KG1 (cell line): Measurements from ENCODE around the gene BMPER.

Experiments
- DNase-seq: peaks from one replicate; lab custom pipeline; 2025; lab: John Stamatoyannopoulos, UW

BMPER gene

DNA sequence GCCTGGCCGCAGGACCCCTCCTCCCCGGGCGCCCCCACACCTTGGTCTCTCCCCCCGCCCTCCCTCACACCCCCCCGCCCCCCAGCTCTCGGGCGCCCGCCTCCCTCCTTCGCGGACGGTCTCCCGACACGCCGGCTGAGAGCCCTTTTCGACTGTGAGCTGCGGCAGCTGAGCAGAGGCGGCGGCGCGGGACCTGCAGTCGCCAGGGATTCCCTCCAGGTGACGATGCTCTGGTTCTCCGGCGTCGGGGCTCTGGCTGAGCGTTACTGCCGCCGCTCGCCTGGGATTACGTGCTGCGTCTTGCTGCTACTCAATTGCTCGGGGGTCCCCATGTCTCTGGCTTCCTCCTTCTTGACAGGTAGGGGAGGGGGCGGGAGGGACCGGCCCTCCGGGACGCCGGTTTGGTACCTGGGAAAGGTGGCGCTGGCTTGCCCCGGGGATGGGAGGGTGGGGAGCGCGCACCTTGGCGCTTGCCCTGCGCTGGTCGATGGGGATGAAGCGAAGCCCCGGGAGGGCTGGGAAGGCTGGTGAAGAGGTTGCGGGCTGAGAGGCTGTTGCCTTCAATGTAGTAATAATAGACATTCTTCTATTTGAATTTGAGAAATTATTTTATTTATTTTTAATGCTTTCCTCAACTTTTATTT lies at the start of gene BMPER:
BMPER (plus strand) TSS at position 151 of the 644 bp plus-strand sequence; CDS start at position 226, 75 bp downstream.
- DNase-seq: no peak

DNA sequence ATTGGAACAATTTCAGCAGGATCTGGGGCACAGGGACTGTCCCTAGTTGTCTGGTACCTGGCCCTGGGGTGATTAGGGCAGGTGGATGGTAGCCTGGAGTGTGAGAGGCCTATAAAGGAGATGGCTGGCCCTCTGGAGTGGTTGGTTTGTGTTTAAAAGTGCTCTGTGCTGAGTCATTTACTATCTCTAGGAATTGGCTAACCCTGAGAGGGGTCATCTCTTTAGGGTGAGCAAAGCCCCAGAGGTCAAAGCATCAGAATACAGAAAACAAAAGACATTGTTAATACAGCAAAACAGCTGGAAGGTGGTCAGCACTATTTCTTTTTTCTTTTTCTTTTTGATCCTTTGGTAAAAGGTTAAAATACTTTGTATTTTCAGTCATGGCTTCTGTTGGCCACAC lies 43.4 kb upstream of the BMPER start:
- no peak for DNase-seq

DNA sequence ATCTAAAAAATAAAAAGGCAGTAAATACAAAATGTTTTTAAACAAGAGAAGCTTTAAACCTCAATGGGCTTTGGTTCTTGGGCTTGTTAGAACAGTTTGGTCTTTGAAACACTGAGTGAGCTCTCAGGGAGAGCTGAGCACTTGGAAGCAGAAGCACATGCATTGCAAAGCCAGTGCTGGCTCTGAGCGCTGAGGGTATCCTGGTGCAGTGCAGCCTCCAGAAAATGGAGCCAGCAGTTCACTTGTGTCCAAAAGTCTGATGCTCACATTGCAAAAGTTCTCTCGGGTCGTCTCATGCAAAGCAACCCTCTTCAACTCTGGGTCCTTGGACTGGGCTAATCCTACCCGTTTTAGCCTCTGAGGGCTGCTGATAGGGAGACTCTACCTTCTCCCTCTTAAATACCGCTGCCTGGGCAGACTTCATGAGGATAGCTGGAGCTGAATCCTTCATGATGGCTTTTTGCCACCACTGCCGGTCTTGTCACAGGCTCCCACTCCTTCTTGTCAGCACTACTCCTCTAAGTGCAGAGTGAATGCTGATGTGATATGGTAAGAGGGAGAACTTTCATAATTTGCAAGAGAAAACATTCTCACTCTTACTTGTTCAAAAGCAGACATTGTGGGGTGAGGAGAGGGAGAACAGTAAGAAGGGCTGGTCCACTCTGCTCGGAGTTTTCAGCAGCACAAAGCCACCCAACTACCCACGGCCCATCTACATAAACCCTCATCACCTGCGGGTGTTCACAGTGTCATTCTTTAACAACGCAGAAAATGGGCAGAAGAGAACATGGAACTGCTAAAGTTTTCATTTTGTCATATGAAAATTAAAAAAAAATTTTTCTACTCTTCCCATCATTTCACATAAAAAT lies 42.2 kb upstream of the BMPER start:
- no peak for DNase-seq

DNA sequence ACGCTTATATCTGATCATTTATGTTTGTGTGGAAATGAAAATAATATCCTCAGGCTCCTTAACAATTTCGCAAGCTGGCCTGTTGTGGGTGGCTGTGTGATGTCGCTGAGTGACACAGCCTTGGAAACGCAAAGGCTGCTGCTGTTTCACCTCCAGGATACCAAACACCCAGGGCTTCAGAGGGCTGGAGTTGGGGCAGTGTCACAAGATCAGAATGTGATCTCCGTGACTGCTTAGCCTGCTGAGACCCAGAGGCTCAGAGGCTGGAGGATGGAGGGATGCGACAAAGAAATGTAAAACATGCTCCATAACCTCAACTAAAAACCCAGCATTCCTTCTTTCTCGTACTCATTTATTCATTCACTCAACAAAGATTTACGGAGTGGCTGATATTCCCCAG lies 37.2 kb upstream of the BMPER start:
- DNase-seq: no peak

DNA sequence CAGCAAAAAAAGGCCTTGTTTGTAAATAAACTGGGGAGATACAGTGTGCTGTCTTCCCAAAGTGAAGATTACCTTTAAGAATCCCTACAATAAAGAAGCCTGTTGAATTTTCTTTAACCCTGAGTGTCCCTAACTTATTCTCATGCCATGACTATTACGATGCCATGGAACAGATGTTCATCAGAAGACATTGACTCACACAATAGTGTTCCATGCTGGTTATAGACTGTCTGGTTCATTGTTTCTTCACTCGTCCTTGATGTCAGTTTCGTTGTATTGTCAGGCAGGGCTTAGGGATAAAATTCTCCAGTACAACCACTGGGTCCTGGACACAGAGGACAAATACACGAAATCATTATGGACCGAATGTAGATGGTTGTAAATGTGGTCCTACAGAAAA lies 36.2 kb upstream of the BMPER start:
- no peak for DNase-seq

DNA sequence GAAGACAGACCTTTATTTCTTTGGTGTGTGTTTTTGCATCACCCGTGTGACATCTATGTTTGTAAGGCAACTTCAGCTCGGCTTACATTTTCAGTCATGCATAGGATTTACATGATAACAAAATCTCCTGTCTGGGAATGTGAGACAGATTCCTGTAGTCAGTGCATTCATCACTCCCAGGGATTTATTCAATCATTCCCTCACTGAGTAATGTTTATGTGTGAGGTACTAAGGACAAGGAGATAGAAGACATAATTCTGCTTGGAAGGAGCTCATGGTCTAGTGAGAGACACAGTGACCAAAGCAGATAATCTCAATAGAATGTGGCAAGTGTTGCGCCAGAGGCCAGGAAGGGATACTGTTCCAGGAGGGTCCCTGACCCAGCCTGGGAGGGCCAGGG lies 35.2 kb upstream of the BMPER start:
- DNase-seq: no peak

DNA sequence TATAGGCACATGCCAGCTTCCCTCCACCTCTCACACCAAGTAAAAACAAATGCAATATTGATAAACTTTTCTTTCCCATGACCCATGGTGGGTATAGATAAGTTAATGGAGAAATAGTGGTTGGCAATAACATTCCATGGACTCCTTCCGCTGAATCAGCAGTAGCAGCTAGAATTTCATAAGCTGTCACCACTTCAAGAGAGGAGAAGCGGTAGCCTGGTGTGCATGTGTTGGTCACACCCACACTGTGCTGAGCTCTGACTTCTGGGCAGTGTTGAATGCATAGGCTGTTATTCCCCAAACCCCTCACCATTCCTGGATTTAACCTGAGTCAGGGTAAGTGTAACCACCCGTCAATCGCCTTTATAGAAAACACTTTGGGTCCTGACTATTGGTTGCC lies 32.5 kb upstream of the BMPER start:
- DNase-seq: no peak

DNA sequence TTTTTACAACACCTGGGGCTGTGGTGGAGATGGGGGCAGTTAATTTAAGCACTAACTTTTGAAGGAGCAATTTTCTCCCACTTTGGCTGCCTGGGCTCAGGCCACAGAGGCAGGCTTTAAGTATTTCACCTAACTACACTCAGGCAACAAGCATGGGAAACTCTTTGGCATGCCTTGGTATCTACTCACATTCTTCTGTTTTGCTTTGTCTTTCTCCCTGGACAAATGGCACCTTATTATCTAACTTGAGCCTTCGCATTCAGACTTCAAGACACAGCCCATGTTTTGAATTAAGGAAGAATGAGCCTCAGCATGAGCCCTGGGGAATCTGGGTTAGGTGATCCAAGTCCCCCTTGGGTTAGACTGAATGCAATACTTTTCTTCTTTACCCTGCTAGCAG lies 31.8 kb upstream of the BMPER start:
- no peak for DNase-seq

DNA sequence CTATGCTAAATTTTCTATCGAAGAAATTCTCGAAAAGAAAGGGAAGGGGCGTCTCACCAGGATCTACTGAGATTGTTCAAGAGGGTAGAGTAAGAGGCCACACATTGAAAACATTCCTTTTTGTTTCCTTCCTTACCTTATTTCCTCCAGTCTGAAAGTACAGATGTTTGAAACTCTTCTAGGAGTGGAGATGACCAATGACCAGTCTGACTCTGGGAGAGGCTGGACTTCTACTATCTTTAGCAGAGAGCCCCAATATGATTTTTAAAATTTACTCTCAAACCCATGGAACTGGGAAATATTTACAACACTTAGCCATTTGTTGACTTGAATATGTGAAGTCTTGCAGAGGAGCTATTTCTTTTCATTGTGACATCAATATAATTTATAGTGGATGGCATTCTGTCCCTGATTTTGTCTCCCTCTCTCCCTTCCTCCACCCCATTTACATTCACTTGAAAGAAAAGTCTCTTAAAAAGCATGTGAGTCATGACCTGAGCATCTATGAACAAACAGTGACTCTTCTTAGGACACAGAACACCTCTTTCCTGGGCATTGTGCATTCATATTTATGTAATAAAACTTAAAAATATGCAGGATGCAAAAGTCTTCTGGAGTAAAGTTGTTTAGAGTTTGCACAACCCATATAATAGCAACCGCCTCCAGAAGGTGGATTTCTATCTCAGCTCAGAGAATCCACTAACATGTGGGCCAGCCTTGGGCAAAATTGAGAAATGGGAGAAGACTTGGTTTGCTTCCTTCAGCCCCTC lies 31.2 kb upstream of the BMPER start:
- no peak for DNase-seq

DNA sequence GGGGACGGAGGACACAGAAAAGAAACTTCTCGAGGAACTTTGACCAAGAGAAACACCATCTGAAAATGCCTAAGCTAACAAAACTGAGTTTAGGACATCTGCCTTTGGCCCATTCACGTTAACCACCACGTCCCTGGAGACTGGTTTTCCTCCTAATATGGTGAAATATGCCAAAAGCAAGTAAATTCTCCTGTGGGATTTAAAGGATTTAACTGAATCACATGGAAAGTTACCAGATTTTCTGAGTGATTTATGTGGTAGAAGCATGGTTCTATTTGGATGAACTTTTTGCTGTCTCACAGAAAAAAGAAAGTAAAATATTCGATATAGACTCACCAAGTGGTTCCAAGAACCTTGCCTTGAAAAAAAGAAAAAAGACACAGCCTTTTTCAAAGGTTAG lies 30.4 kb upstream of the BMPER start:
- no peak for DNase-seq

DNA sequence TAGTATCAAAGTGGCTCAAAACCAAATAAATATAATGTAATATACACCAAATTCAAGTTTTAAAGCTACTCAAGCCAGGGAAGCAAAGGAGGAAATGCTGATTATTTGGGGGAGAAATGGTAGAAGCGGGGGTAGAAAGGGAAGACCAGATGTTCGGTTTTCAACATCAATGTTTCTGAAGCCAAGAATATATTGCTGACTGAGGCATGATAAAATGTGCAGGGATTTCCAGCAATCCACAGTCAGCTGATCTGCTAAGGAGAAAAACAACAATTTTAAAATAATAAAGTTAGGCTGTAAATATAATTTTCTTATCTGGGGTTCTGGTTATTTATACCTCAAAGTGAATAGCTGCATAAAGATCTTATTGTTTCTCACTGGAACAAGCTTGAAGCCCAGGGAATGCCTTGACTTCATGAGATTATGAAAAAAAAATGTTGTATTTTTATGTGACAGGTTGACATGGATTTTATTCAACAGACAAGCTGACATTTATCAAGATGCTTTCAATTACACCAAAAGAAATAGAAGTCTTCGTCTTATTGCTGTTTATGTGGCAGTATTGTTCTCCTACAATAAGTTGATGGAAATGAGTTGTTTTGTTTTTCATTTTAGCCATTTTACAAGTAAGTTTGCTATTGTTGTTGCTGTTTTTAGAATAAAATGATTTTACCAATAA lies 28.6 kb upstream of the BMPER start:
- DNase-seq: no peak

DNA sequence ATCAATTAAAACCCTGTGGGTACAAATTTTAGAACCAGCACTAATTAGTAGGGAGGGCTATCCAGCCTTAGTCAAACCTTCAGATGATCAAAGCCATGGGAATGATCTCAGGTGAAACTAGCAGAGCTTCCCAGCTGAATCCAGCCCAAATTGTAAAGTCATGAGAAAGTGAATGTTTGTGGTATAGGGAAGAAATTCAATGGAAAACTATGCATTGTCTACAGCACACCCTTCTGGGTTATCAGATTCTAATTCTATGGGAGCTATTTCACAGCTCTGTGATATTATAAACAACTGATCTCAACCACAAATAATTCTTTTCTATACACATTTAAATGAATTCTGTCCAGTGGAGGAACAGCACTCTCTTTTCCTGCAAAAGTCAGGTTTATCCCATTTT lies 24.6 kb upstream of the BMPER start:
- DNase-seq: no peak

DNA sequence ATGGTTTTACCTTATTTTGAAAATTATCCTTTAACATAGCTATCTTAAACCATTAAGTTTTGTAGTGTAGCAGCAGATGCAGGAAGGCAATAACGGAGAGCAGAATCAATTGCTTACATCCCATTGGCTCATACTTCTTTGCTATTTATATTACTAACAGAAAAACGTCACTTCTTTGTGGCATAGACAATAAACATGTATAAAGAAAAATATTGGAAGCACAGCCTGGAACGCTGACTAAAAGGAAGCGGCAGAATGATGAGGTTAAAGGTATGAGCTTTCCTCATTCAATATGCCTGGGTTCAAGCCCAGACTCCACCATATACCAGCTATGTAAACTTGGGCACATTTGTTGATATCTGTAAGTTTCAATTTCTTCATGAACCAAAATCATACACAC lies 24.0 kb upstream of the BMPER start:
- no peak for DNase-seq

DNA sequence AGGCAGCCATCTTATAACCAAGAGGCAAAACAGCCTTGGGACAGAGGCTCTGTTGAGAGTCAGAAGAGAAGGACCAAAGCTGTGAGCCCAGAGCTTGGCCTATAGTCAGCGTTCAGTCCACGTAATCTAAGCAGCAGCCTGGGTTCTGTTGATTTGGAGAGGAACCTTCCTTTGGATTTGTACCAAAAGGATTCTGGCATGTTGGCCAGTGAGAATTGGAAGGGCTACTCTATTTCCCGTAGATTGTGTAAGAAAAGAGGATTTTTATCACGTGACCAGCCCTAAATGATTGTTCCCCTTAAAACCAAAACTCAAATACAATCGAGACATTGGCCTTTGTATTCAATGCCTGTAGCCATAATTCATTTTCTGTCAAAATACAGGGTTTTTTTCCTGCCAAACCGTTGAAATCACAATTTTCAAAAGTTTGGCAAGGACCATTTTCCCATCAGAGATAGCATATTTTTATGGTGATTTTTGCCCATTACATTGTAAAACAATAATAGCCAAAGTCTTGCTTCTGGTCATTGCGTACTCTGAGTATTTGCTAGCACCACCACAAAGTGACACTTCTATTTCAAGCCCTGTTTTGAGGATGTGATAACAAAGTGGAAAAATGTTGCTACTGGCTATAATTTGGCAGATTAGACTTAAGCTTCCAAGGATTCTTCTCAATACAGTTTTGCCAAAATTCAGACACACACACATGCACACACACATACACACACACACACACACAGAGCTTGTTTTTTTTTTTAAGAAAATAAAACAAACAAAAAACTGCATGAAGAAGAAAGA lies 23.1 kb upstream of the BMPER start:
- DNase-seq: no peak

DNA sequence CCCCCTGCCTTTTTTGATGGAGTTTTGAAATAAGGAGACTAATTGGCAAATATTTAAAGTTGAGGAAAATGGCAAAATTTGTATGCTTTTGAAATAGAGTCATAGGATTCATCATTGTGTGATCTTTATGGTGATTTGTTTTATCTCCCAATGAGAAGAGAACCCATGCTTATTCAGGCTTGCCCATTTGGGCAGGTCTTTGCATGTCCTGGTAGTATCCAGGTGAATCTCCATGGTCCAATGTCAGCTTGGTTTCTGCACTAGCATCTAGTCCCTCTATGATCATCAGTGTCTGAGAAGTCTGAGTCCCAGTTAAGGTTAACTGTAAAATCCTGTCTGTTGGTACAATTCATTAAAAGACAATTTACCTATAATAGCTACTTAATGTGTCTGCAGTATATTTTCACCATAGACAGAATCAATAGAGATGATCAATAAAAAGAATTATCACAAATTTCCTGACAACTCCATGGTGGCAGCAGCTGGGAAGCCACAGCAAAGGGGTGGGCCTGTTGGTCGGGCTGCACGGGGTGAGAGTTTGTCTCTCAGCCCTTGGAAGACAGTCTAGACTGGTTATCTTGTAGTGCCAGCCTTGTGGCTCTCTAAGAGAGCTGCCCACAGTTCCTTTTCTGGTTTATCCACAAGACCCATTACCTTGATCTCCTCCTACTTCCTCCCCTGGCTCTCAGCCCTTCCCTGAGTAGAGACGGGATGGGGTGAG lies 22.2 kb upstream of the BMPER start:
- no peak for DNase-seq

DNA sequence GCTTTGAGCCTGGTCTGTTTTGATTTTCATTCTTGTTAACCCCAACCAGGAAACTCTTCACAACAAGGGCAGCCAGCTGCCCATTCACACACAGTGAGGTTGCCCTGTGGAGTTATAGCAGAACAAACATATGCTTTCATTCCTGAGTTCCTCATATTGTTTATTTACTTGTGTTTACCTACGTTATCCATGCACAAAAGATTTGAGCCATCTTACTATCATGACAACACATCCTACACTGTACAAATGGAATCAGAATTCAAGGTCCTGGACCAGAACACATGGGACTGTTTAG lies 21.7 kb upstream of the BMPER start:
- no peak for DNase-seq

DNA sequence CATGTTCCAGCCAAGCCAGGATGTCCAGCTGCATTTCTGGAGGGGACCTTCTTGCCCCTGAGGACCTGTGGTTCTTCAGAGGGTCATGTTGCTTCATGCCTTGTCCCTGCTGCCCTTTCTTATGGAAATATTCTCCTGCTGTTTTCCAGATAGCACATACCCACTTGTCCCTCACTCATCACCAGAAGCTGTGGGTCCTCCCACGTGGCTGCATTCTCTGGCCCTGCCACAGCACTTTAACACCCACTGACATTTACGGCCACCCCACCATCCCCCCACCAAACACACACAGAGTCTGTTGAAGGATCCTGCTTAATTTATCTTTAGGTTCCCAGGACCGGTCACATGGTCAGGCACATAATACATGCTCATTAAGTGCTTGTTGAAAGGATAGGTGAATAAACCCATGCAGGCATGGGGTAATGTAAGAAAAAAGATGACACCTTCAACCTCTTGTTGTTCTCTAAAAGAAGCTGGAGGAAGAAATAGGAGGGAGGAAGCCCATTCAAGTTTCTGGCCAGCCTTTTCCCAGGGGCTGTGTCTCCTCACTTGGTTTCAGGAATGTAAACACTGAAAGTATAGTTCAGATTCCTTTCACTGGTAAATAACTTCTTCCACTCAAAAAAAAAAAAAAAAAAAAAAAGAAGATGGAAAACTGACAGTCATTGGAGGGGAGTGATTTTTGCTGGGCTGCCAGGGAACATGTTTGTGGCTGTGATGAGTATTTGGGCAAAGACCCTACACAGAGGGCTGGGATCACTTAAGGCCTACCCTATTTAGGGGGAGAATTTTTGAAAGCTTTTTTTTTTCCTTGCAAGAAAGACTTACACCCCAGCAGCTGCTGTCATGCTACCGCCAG lies 19.8 kb upstream of the BMPER start:
- no peak for DNase-seq

DNA sequence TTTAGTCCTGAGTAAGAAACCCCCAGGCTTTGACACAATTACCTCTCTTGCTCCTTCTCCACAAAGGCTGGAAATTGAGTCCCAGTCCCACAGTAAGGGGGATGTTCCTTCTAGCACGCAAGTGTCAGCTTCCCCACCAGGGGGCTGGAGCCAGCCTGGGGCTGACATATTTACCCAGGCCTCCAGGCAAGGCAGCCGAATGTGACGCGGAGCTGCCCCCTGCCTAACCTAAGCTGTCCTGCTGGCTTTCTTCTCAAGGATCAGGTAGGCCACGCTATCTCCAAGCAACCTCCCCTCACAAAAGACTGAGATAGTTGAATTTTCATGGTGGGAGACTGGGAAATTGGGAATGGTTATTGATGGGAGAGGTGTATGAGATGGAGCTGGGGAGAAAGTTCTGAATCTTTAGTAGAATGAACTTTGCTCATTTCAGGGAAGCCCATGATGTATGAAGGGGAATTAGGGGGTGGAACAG lies 19.2 kb upstream of the BMPER start:
- DNase-seq: no peak

DNA sequence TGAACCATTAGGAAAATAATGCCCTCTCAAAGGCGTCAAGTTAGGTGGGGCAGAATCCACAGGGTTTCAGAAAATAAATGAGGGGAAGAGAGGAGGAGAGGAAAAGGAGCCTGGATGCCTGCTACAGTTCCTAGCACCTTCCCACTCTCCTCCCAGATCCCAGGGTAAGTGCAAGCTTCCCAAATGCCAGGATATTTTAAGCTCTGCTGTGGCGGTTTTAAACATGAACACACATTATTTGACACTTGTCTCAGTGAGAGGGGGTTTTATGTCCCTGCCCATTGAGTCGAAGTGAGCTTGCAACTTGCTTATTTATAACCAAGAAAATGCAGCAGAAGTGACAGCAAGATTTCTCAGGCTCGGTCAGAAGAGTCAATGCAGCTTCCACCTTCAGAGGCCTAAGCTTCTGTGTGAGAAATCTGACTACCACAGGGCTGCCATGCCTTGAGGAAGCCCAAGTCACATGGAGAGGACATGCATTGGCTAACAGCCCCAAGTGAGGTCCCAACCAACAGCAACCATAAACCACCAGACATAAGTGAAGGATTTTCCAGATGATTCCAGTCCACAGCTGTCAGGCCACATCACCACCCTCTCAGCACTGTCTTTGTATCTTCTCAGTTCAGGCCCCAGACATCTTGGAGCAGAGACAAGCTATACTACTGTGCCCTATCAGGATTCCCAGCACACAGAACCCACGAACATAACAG lies 17.9 kb upstream of the BMPER start:
- no peak for DNase-seq
